ENCODE results near the gene CCM2. TPM values are rescaled to one million over a fixed set of nuclear protein-coding genes. Genes with fewer than 3 reads are reported as not detected.

The CCM2 gene
- total RNA-seq, 4 donors from 2014 or later, result 35.8 to 62.0 (median 51.9) TPM

DNA sequence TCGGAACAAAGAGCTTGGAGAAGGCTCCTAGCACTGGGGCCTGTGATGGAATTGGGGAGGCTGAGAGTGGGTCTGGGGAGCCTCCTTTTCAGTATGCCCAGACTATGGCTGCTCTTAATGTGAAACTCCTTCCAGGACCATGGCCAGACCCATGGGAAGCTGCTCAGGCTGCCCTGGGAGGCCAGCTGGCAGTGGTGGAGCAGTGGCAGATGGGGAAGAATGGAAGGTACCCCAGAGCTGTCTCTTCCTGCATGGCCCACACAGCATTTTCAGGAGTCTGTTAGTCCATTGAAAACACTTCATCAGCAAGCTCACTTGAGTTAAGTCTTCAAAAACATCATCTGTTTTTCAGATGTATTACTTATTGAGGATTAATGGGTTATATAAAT, 70.2 kb downstream of the CCM2 start:
- TF ChIP-seq POLR2AphosphoS5 (IDR thresholded peaks at IDR 0.05) (no peak), EP300 (IDR thresholded peaks at IDR 0.05) (no peak), POLR2A (IDR thresholded peaks at IDR 0.05) (no peak)
- TF ChIP-seq, protein P1, sequence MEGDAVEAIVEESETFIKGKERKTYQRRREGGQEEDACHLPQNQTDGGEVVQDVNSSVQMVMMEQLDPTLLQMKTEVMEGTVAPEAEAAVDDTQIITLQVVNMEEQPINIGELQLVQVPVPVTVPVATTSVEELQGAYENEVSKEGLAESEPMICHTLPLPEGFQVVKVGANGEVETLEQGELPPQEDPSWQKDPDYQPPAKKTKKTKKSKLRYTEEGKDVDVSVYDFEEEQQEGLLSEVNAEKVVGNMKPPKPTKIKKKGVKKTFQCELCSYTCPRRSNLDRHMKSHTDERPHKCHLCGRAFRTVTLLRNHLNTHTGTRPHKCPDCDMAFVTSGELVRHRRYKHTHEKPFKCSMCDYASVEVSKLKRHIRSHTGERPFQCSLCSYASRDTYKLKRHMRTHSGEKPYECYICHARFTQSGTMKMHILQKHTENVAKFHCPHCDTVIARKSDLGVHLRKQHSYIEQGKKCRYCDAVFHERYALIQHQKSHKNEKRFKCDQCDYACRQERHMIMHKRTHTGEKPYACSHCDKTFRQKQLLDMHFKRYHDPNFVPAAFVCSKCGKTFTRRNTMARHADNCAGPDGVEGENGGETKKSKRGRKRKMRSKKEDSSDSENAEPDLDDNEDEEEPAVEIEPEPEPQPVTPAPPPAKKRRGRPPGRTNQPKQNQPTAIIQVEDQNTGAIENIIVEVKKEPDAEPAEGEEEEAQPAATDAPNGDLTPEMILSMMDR (IDR thresholded peaks at IDR 0.05), result no peak
- Histone ChIP-seq H3K27me3 (no peaks in the 10 kb centered on the region), H3K9me3 (no peaks in the 10 kb centered on the region), H3K27ac (no peak overlapping the region), H3K4me3 (no peak overlapping the region), H3K4me1 (no peaks in the 10 kb centered on the region), H3K36me3 (peaks cover 0 to 100% of the 10 kb centered on the region in 2 donors)
- no peak for ATAC-seq
- WGBS, 2 donors (ENCODE audit: low coverage in 1 of 2), result no CpG with 5 or more reads among the region's 1 CpG

DNA sequence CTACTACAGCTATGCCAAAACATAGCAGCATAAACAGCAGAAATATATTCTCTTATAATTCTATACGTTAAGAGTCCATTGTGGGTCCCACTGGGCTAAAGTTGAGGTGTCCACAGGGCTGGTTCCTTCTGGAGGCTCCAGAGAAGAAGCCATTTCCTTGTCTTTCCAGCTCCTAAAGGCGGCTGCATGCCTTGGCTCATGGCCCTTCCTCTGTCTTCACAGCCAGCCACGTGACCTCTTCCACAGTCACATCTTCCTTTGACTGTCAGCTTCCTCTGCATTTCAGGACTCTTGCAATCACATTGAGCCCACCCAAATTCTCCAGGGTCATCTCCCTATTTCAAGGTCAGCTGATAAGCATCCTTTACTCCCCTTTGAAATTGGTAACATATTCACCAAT, 71.5 kb downstream of the CCM2 start:
- no peaks in the 10 kb centered on the region for H3K4me1 ChIP-seq
- H3K36me3 ChIP-seq, result peaks cover 0 to 100% of the 10 kb centered on the region in 2 donors
- H3K27me3 ChIP-seq, result no peaks in the 10 kb centered on the region
- TF ChIP-seq POLR2A (IDR thresholded peaks at IDR 0.05) (no peak), POLR2AphosphoS5 (IDR thresholded peaks at IDR 0.05) (no peak), EP300 (IDR thresholded peaks at IDR 0.05) (no peak)
- TF ChIP-seq, protein P1 (IDR thresholded peaks at IDR 0.05), result no peak
- WGBS, 2 donors (ENCODE audit: low coverage in 1 of 2), result 61 to 70% methylated on average over 2 to 3 of the region's 3 CpGs
- no peak overlapping the region for H3K27ac ChIP-seq
- no peak for ATAC-seq
- no peaks in the 10 kb centered on the region for H3K9me3 ChIP-seq
- no peak overlapping the region for H3K4me3 ChIP-seq

DNA sequence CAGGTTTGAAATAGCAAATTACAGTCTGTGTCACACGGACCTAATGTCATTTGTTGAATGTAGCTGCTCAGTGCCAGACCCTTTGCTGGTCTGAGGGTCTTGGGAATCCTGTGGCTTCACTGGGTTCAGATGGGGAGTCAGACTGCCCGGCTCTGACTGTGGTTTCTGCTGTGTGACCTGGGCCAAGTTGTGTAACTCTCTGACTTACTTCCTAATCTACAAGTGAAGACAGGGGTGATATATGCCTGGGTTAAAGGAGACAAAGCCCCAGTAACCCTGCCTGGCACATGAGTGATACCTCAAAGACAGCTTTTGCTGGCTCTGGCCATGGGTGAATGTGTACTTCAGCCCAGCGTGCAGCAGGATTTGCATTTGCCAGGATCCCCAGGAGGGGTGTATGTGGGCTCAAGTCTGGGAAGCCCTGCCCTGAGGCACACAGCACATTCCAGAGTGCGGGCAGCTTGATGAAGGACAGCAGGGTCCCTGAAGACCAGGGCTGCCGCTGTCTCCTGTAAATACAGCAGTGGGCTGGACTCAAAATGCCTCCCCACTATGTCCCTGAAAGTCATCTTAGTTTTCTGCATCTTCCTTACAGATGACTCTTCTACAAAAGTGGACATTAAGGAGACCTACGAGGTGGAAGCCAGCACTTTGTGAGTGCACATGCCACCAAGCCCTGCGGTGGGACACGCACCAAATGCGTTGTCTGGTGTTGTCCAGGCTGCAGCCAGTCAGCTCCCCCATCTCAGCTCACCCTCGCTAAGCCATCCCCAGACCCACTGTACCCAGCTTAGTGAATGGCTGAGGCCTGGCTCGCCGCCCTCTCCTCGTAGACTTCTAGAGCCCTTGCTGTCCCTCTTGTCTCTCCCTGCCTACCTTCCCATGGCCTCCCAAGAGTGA, 72.4 kb downstream of the CCM2 start:
- Histone ChIP-seq H3K27ac (no peak overlapping the region), H3K4me1 (no peaks in the 10 kb centered on the region), H3K9me3 (no peaks in the 10 kb centered on the region), H3K4me3 (no peak overlapping the region), H3K27me3 (no peaks in the 10 kb centered on the region), H3K36me3 (peaks cover 0 to 100% of the 10 kb centered on the region in 2 donors)
- 72 to 73% methylated on average over 2 to 6 of the region's 13 CpGs for WGBS, 2 donors (ENCODE audit: low coverage in 1 of 2)
- TF ChIP-seq, protein P1 (IDR thresholded peaks at IDR 0.05), result no peak
- TF ChIP-seq POLR2AphosphoS5 (IDR thresholded peaks at IDR 0.05) (no peak), EP300 (IDR thresholded peaks at IDR 0.05) (no peak), POLR2A (IDR thresholded peaks at IDR 0.05) (no peak)
- ATAC-seq, result no peak

DNA sequence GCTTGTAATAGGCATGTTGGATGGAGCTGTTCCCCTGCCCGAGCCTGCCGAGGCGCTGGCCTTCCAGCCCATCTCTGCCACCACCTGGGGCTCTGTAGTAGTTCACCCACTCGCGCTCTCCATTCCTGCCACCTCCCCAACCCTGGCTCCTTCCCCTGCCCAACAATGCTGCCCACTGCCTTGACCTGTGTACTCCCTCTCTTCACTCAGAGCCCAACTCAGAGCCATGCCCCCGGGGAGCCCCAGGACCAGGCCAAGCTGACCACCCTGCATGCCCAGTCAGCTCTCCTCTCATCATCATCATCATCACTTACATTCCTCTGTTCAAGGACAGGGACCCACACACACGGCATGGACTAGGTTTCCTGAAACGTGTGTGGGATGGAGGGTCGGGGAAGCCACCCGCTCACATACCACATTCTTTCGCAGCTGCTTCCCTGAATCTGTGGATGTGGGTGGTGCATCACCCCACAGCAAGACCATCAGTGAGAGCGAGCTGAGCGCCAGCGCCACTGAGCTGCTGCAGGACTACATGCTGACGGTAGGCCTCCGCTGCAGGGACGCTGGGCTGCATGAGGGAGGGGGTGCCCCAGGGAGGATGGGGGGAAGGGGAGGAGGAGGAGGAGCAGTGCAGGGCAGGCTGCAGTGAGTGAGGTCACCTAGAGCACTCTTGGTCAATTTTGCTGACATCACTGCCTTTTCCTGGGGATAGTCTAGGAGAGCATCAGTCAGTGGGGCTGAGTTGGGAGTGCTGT, 73.2 kb downstream of the CCM2 start:
- 78% methylated on average over 5 of the region's 17 CpGs; no CpG with 5 or more reads in 1 of the 2 donors for WGBS, 2 donors (ENCODE audit: low coverage in 1 of 2)
- TF ChIP-seq POLR2A (IDR thresholded peaks at IDR 0.05), result no peak
- TF ChIP-seq EP300 (IDR thresholded peaks at IDR 0.05), result no peak
- no peak for TF ChIP-seq POLR2AphosphoS5 (IDR thresholded peaks at IDR 0.05)
- TF ChIP-seq, protein P1 (IDR thresholded peaks at IDR 0.05), result no peak
- no peak for ATAC-seq
- no peak overlapping the region for H3K4me3 ChIP-seq
- no peaks in the 10 kb centered on the region for H3K27me3 ChIP-seq
- peaks cover 0 to 100% of the 10 kb centered on the region in 2 donors for H3K36me3 ChIP-seq
- no peaks in the 10 kb centered on the region for H3K9me3 ChIP-seq
- H3K4me1 ChIP-seq, result no peaks in the 10 kb centered on the region
- no peak overlapping the region for H3K27ac ChIP-seq
